ENCODE results near the gene LNP1. TPM values are rescaled to one million over a fixed set of nuclear protein-coding genes. Genes with fewer than 3 reads are reported as not detected.

Gene LNP1
- total and polyA plus RNA-seq, 4 donors: 1.1 to 4.7 (median 1.5) TPM

DNA sequence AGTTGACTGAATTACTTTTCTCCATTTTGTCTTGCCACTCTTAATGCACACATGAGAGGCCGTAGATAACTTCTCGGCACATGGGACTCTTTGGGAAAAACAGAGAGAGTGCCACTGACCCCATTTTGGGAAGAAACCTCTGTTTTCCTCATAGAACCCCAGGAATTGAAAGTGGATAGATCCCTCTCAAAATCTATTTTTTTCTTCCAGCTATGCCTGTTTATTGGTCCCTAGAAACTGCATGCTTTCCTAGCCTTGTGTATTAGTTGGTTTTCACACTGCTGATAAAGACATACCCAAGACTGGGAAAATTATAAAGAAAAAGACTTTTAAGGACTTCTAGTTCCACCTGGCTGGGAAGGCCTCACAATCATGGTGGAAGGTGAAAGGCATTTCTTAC lies 67.3 kb downstream of the LNP1 start:
- Histone ChIP-seq H3K9ac (ENCODE audit: low read depth in 1 of 2, low read length in 2 of 2) (no peak overlapping the region), H3K27ac (ENCODE audit: low read depth in 1 of 2, low read length in 2 of 2) (no peak overlapping the region), H3K4me3 (ENCODE audit: low read depth in 1 of 3, low read length in 3 of 3) (no peak overlapping the region), H3K4me1 (ENCODE audit: control insufficient read depth in 4 of 4, insufficient read depth in 4 of 4, low read length in 3 of 4) (peaks cover 0 to 4% (median 0%) of the 10 kb centered on the region in 4 donors), H3K36me3 (ENCODE audit: control insufficient read depth in 4 of 4, insufficient read depth in 3 of 4, low read depth in 1 of 4, low read length in 3 of 4) (no peaks in the 10 kb centered on the region), H3K9me3 (ENCODE audit: control insufficient read depth in 4 of 4, low read length in 3 of 4) (peaks cover 0 to 2% (median 0%) of the 10 kb centered on the region in 4 donors), H3K27me3 (ENCODE audit: control insufficient read depth in 4 of 4, insufficient read depth in 4 of 4, low read length in 3 of 4) (no peaks in the 10 kb centered on the region)
- WGBS: 98% methylated on average over 2 of the region's 2 CpGs
- no peak for DNase-seq (ENCODE audit: low spot score)
- no peak for TF ChIP-seq YY1 (IDR thresholded peaks at IDR 0.05)
- TF ChIP-seq, protein P1, sequence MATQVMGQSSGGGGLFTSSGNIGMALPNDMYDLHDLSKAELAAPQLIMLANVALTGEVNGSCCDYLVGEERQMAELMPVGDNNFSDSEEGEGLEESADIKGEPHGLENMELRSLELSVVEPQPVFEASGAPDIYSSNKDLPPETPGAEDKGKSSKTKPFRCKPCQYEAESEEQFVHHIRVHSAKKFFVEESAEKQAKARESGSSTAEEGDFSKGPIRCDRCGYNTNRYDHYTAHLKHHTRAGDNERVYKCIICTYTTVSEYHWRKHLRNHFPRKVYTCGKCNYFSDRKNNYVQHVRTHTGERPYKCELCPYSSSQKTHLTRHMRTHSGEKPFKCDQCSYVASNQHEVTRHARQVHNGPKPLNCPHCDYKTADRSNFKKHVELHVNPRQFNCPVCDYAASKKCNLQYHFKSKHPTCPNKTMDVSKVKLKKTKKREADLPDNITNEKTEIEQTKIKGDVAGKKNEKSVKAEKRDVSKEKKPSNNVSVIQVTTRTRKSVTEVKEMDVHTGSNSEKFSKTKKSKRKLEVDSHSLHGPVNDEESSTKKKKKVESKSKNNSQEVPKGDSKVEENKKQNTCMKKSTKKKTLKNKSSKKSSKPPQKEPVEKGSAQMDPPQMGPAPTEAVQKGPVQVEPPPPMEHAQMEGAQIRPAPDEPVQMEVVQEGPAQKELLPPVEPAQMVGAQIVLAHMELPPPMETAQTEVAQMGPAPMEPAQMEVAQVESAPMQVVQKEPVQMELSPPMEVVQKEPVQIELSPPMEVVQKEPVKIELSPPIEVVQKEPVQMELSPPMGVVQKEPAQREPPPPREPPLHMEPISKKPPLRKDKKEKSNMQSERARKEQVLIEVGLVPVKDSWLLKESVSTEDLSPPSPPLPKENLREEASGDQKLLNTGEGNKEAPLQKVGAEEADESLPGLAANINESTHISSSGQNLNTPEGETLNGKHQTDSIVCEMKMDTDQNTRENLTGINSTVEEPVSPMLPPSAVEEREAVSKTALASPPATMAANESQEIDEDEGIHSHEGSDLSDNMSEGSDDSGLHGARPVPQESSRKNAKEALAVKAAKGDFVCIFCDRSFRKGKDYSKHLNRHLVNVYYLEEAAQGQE (IDR thresholded peaks at IDR 0.05): no peak
- TF ChIP-seq NR2F2 (IDR thresholded peaks at IDR 0.05): no peak
- TF ChIP-seq RAD21 (IDR thresholded peaks at IDR 0.05): no peak
- TF ChIP-seq HNF4A (conservative IDR thresholded peaks at IDR 0.05): no peak
- TF ChIP-seq, protein P2, sequence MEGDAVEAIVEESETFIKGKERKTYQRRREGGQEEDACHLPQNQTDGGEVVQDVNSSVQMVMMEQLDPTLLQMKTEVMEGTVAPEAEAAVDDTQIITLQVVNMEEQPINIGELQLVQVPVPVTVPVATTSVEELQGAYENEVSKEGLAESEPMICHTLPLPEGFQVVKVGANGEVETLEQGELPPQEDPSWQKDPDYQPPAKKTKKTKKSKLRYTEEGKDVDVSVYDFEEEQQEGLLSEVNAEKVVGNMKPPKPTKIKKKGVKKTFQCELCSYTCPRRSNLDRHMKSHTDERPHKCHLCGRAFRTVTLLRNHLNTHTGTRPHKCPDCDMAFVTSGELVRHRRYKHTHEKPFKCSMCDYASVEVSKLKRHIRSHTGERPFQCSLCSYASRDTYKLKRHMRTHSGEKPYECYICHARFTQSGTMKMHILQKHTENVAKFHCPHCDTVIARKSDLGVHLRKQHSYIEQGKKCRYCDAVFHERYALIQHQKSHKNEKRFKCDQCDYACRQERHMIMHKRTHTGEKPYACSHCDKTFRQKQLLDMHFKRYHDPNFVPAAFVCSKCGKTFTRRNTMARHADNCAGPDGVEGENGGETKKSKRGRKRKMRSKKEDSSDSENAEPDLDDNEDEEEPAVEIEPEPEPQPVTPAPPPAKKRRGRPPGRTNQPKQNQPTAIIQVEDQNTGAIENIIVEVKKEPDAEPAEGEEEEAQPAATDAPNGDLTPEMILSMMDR (IDR thresholded peaks at IDR 0.05; ENCODE audit: low read depth, low read length, missing input control): no peak
- TF ChIP-seq, protein P3, sequence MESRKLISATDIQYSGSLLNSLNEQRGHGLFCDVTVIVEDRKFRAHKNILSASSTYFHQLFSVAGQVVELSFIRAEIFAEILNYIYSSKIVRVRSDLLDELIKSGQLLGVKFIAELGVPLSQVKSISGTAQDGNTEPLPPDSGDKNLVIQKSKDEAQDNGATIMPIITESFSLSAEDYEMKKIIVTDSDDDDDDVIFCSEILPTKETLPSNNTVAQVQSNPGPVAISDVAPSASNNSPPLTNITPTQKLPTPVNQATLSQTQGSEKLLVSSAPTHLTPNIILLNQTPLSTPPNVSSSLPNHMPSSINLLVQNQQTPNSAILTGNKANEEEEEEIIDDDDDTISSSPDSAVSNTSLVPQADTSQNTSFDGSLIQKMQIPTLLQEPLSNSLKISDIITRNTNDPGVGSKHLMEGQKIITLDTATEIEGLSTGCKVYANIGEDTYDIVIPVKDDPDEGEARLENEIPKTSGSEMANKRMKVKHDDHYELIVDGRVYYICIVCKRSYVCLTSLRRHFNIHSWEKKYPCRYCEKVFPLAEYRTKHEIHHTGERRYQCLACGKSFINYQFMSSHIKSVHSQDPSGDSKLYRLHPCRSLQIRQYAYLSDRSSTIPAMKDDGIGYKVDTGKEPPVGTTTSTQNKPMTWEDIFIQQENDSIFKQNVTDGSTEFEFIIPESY (IDR thresholded peaks at IDR 0.05): no peak
- no peak for TF ChIP-seq HNF4G (IDR thresholded peaks at IDR 0.05)
- TF ChIP-seq FOXA2 (IDR thresholded peaks at IDR 0.05): no peak
- TF ChIP-seq TAF1 (conservative IDR thresholded peaks at IDR 0.05): no peak
- TF ChIP-seq FOXA1 (IDR thresholded peaks at IDR 0.05): no peak
- no peak for TF ChIP-seq EGR1 (IDR thresholded peaks at IDR 0.05; ENCODE audit: low read depth in 2 of 2)

DNA sequence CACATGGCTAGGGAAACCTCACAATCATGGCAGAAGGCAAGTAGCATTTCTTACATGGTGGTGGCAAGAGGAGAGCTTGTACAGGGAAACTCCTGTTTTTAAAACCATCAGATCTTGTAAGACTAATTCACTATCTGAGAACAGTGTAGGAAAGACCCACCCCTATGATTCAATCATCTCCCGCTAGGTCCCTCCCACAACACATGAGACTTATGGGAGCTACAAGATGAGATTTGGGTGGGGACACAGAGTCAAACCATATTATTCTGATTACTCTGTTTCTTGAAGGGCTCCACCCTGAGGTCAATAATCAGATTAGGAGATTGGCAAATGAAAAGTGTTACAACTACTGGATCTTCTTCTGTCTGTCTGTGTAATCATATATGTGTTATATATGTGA lies 69.6 kb downstream of the LNP1 start:
- no peak for DNase-seq (ENCODE audit: low spot score)
- TF ChIP-seq RXRA (IDR thresholded peaks at IDR 0.05) (no peak), HNF4A (conservative IDR thresholded peaks at IDR 0.05) (no peak), TAF1 (conservative IDR thresholded peaks at IDR 0.05) (no peak)
- TF ChIP-seq, protein P3 (IDR thresholded peaks at IDR 0.05): no peak
- H3K4me1 ChIP-seq (ENCODE audit: control insufficient read depth in 4 of 4, insufficient read depth in 4 of 4, low read length in 3 of 4): peaks cover 0 to 1% (median 0%) of the 10 kb centered on the region in 4 donors

More for the DNA sequence above, 69.6 kb downstream of the LNP1 start:
- H3K27ac ChIP-seq (ENCODE audit: low read depth in 1 of 2, low read length in 2 of 2): no peak overlapping the region
- H3K9ac ChIP-seq (ENCODE audit: low read depth in 1 of 2, low read length in 2 of 2): no peak overlapping the region
- H3K27me3 ChIP-seq (ENCODE audit: control insufficient read depth in 4 of 4, insufficient read depth in 4 of 4, low read length in 3 of 4): no peaks in the 10 kb centered on the region
- H3K36me3 ChIP-seq (ENCODE audit: control insufficient read depth in 4 of 4, insufficient read depth in 3 of 4, low read depth in 1 of 4, low read length in 3 of 4): no peaks in the 10 kb centered on the region
- H3K9me3 ChIP-seq (ENCODE audit: control insufficient read depth in 4 of 4, low read length in 3 of 4): peaks cover 0 to 2% (median 0%) of the 10 kb centered on the region in 4 donors
- 97% methylated on average over 1 of the region's 1 CpG for WGBS
- H3K4me3 ChIP-seq (ENCODE audit: low read depth in 1 of 3, low read length in 3 of 3): no peak overlapping the region
